Naive thymus-derived CD4-positive, alpha-beta T cell (primary cell): Measurements from ENCODE around the gene DHRS4L2. TPM values are rescaled to one million over a fixed set of nuclear protein-coding genes. Genes with fewer than 3 reads are reported as not detected.
A peak's percentile ranks its signal among the peaks of the same experiment; 100 is the strongest.
"Not testable (repeated sequence)": the region's sequence is repeated elsewhere in the genome, so short reads cannot be mapped to it uniquely, and the experiment has no call there.

ENCODE experiments used
- ATAC-seq: fragments of 150-1000 bp; cut with Tn5 transposase; 2 replicates; pipeline ENCODE4 v1.10.0; 2021; ENCODE audit warnings: mild to moderate bottlenecking, moderate library complexity
- CTCF ChIA-PET: fragments of 350-600 bp; sonication (Branson Sonifier 250); formaldehyde crosslinking; loops from one replicate; lab custom pipeline; 2021; ENCODE audit warnings: antibody characterized with exemption; lab: Charles Lee
- POLR2A ChIA-PET: fragments of 350-600 bp; sonication (Branson Sonifier 250); formaldehyde crosslinking; loops from one replicate; lab custom pipeline; 2021; ENCODE audit warnings: antibody characterized with exemption, inconsistent platforms; lab: Charles Lee
- DNase-seq, 9 donors: peaks; one replicate each; pipeline versions ENCODE4 v3.0.0 to v3.0.0-alpha.2; 2020 to 2022; ENCODE audit warnings: mixed read lengths in 1 of 9
- H3K27ac ChIP-seq: one replicate; pipeline ENCODE4 v1.7.0; 2013; ENCODE audit warnings: mild to moderate bottlenecking, low read depth, low read length, moderate library complexity
- H3K27me3 ChIP-seq, 2 donors: one replicate each; pipeline ENCODE4 v1.7.0; 2013; ENCODE audit warnings: low read length in 2 of 2, mild to moderate bottlenecking in 2 of 2, moderate library complexity in 2 of 2; ENCODE audit not compliant: control insufficient read depth in 2 of 2, insufficient read depth in 2 of 2
- H3K36me3 ChIP-seq, 3 experiments: 1 replicate in 2 of 3; 2 replicates in 1 of 3; pipeline ENCODE4 v1.7.0; 2013; ENCODE audit warnings: low read length in 3 of 3, mild to moderate bottlenecking in 3 of 3, moderate library complexity in 1 of 3; ENCODE audit not compliant: insufficient read depth in 3 of 3, control insufficient read depth in 2 of 3
- H3K4me1 ChIP-seq, 2 donors: one replicate each; pipeline ENCODE4 v1.7.0; 2013; ENCODE audit warnings: low read length in 2 of 2, mild to moderate bottlenecking in 2 of 2, moderate library complexity in 1 of 2; ENCODE audit not compliant: control insufficient read depth in 2 of 2, insufficient read depth in 2 of 2
- H3K4me3 ChIP-seq: 2 replicates; pipeline ENCODE4 v1.7.0; 2013; ENCODE audit warnings: mild to moderate bottlenecking, low read length
- H3K9me3 ChIP-seq, 3 experiments: 1 replicate in 2 of 3; 2 replicates in 1 of 3; pipeline ENCODE4 v1.7.0; 2013; ENCODE audit warnings: low read length in 3 of 3; ENCODE audit not compliant: control insufficient read depth in 2 of 3
- H3K27ac Mint-ChIP-seq, 9 donors: one replicate each; pipeline ENCODE4 v1.8.0; 2020 to 2022; ENCODE audit warnings: mixed read lengths in 9 of 9, mild to moderate bottlenecking in 8 of 9, moderate library complexity in 5 of 9, inconsistent platforms in 2 of 9
- H3K27me3 Mint-ChIP-seq, 5 donors: one replicate each; pipeline ENCODE4 v1.8.0; 2021 to 2022; ENCODE audit warnings: mixed read lengths in 5 of 5, mild to moderate bottlenecking in 1 of 5
- H3K36me3 Mint-ChIP-seq, 5 donors: one replicate each; pipeline ENCODE4 v1.8.0; 2020 to 2022; ENCODE audit warnings: mixed read lengths in 5 of 5, mild to moderate bottlenecking in 3 of 5, inconsistent platforms in 1 of 5
- H3K4me1 Mint-ChIP-seq, 7 donors: one replicate each; pipeline ENCODE4 v1.8.0; 2020 to 2022; ENCODE audit warnings: mixed read lengths in 7 of 7, mild to moderate bottlenecking in 3 of 7, inconsistent platforms in 1 of 7
- H3K4me3 Mint-ChIP-seq, 10 donors: one replicate each; pipeline ENCODE4 v1.8.0; 2020 to 2022; ENCODE audit warnings: mild to moderate bottlenecking in 10 of 10, mixed read lengths in 10 of 10, moderate library complexity in 6 of 10, inconsistent platforms in 2 of 10
- H3K9me3 Mint-ChIP-seq, 11 donors: one replicate each; pipeline ENCODE4 v1.8.0; 2020 to 2022; ENCODE audit warnings: mixed read lengths in 11 of 11, mild to moderate bottlenecking in 4 of 11, inconsistent platforms in 1 of 11, moderate library complexity in 1 of 11
- intact Hi-C, 2 donors: fragments of 100-400 bp; cut with micrococcal nuclease; formaldehyde crosslinking; loops; one replicate each; pipeline ENCODE4 v1.15.1; 2023
- polyA plus RNA-seq, 2 donors: library from polyadenylated mRNA; unstranded; fragments of 300-500 nt; fragmentation: Illumina TruSeq; gene quantifications; one replicate each; pipeline ENCODE4 v1.2.3, GENCODE V29; 2021
- total RNA-seq, 6 experiments: library from RNA in 5 of 6; stranded (reverse) in 5 of 6; gene quantifications; 1 replicate in 5 of 6; 2 replicates in 1 of 6; pipeline ENCODE4 v1.2.3 and lab custom pipeline; 2021 to 2026

The DHRS4L2 gene
- total and polyA plus RNA-seq, 7 experiments from 2014 or later, result 11.0 to 25.7 (median 16.8) TPM

DNA sequence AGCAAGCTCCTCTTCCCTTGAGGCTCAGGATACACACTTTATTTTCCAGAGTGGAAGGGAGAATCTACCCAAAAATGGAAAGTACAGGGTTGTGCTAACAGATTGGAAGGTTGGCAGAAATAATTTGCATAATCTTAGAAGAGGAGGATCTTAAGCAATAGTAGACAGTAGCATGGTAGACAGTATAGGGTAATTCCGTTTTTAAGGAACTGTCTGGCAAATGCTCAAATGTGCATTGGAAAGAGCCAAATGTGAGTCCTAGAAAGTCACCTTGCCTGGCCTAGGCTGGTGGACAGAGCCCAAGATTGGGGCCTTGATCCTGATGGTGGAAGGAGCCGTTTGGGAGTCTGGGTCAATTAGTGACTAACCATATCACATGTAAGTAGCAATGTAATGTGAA is 50.0 kb downstream of the DHRS4L2 start:
- ATAC-seq, result no peak
- H3K27me3 Mint-ChIP-seq, result peaks cover 0 to 10% (median 0%) of the 10 kb centered on the region in 5 donors
- CTCF ChIA-PET, result interaction anchor here (1.0 to 1.4 kb wide), 2 partner anchors 70 to 406 kb away, joined by 4 to 5 read pairs; no protein-coding TSS in a partner anchor

DNA sequence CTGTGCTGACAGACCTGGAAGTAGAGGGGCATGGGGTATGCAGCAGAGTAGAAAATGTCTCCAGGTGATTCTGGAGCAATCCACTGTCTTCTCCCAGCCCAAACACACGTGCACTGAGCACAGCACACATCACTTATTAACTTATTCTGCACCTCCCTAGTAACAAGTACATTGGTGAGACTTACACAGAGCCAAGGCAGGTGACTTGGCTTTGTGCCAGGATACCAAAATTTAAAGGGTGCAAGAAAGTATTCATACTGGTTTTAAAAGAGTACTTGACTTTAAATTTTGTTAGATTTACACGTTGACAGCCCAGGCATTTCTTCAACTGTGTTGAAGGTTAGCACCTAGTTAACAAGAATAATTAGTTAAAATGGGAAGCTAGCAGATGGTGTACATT is 52.0 kb downstream of the DHRS4L2 start:
- Mint-ChIP-seq H3K4me1 (peaks cover 5 to 10% (median 9%) of the 10 kb centered on the region in 7 donors), H3K27me3 (peaks cover 0 to 15% (median 0%) of the 10 kb centered on the region in 5 donors), H3K36me3 (no peaks in the 10 kb centered on the region), H3K4me3 (no peak overlapping the region), H3K27ac (no peak overlapping the region), H3K9me3 (no peaks in the 10 kb centered on the region)
- Histone ChIP-seq H3K27ac (no peak overlapping the region), H3K4me1 (no peaks in the 10 kb centered on the region), H3K9me3 (no peaks in the 10 kb centered on the region), H3K36me3 (no peaks in the 10 kb centered on the region), H3K4me3 (no peak overlapping the region), H3K27me3 (no peaks in the 10 kb centered on the region)
- DNase-seq, result no peak
- no peak for ATAC-seq
- ChIA-PET POLR2A (no interaction called here), CTCF (interaction anchor here (0.9 kb wide), 2 partner anchors 11 to 50 kb away, joined by 3 to 4 read pairs; partner anchors contain the start of gene CARMIL3)
- intact Hi-C loops, result no loop called here

More for the DNA sequence above, 50.0 kb downstream of the DHRS4L2 start:
- Histone ChIP-seq H3K4me1 (no peaks in the 10 kb centered on the region), H3K9me3 (no peaks in the 10 kb centered on the region), H3K27ac (no peak overlapping the region), H3K4me3 (no peak overlapping the region), H3K27me3 (no peaks in the 10 kb centered on the region), H3K36me3 (no peaks in the 10 kb centered on the region)
- H3K36me3 Mint-ChIP-seq, result no peaks in the 10 kb centered on the region
- DNase-seq, result no peak
- POLR2A ChIA-PET, result no interaction called here
- H3K4me3 Mint-ChIP-seq, result no peak overlapping the region
- H3K4me1 Mint-ChIP-seq, result peaks cover 6 to 16% (median 10%) of the 10 kb centered on the region in 7 donors
- intact Hi-C loops, result loop anchor here in 1 of 2 donors (5.0 kb wide), 1 partner anchor 51 kb away; the partner anchor contains the start of gene DHRS4L2
- H3K9me3 Mint-ChIP-seq, result no peaks in the 10 kb centered on the region
- H3K27ac Mint-ChIP-seq, result no peak overlapping the region

DNA sequence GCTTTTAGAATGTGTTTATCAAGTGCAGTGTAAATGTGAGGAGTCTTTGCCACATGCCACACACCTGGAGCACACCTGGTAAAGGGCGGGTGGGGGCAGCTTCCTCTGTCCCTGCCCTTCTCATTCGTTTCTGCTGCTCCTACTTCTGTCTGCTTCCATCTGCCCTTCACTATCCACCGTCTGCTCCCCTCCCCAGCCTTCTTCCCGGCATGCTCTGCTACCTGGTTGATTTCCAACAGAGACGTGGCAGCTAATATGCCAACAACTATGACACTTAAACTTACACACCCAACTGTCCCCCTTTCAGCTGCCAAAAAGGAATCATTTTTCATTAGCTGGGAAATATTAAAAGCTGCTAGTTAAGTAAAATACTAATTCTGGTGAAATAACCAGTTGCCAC is 54.0 kb downstream of the DHRS4L2 start:
- Mint-ChIP-seq H3K27ac (no peak overlapping the region), H3K9me3 (no peaks in the 10 kb centered on the region), H3K27me3 (peaks cover 0 to 22% (median 0%) of the 10 kb centered on the region in 5 donors), H3K36me3 (no peaks in the 10 kb centered on the region), H3K4me1 (no peaks in the 10 kb centered on the region), H3K4me3 (no peak overlapping the region)
- H3K27ac ChIP-seq, result no peak overlapping the region
- ATAC-seq (no peak), DNase-seq (no peak)
- H3K4me3 ChIP-seq, result no peak overlapping the region
- POLR2A ChIA-PET, result interaction anchor here (0.7 kb wide), 1 partner anchor 35 kb away, joined by 3 read pairs; no protein-coding TSS in a partner anchor
- CTCF ChIA-PET, result interaction anchor here (1.2 to 1.3 kb wide), 2 partner anchors 38 to 66 kb away, joined by 3 to 4 read pairs; no protein-coding TSS in a partner anchor
- H3K36me3 ChIP-seq, result no peaks in the 10 kb centered on the region
- H3K9me3 ChIP-seq, result no peaks in the 10 kb centered on the region
- intact Hi-C loops, result no loop called here
- no peaks in the 10 kb centered on the region for H3K4me1 ChIP-seq
- H3K27me3 ChIP-seq, result no peaks in the 10 kb centered on the region

DNA sequence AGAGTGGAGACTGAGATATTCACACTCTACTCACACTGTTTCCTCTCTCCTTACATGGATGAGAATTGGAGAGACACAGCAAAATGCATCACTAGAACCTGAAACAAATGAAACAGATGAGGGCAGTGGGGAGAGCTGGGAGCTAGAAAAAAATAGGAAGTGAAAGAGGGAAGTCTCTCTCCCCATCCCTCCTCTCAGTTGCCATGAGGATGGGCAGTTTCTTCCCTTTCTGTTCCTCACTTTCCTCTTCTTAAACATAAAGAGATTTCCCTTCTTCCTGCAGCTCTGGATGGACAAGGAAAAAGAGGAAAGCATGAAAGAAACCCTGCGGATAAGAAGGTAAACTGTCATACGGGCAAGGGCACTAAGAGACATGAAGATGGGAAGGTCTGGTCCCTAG is 60.3 kb downstream of the DHRS4L2 start:
- peak overlapping the region in 1 of 10 donors; percentile 25 for H3K4me3 Mint-ChIP-seq
- DNase-seq, H3K36me3 Mint-ChIP-seq, H3K4me3 ChIP-seq, H3K36me3 ChIP-seq, H3K27ac ChIP-seq, POLR2A ChIA-PET, H3K27ac Mint-ChIP-seq, H3K27me3 ChIP-seq, H3K4me1 ChIP-seq, H3K9me3 ChIP-seq, H3K9me3 Mint-ChIP-seq, intact Hi-C loops: not testable (repeated sequence)
- peak; percentile 36 for ATAC-seq
- H3K27me3 Mint-ChIP-seq, result peaks cover 12 to 50% (median 19%) of the 10 kb centered on the region in 5 donors
- CTCF ChIA-PET, result interaction anchor here (1.4 kb wide), 1 partner anchor 43 kb away, joined by 4 read pairs; no protein-coding TSS in a partner anchor
- peaks cover 8 to 17% (median 14%) of the 10 kb centered on the region in 7 donors for H3K4me1 Mint-ChIP-seq

DNA sequence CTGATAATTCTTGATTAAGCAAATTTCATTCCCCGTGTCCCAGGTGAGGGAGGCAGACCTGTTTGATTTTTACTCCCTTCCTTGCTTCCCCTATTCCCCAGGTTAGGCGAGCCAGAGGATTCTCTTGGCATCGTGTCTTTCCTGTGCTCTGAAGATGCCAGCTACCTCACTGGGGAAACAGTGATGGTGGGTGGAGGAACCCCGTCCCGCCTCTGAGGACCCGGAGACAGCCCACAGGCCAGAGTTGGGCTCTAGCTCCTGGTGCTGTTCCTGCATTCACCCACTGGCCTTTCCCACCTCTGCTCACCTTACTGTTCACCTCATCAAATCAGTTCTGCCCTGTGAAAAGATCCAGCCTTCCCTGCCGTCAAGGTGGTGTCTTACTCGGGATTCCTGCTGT is 62.0 kb downstream of the DHRS4L2 start:
- ATAC-seq, H3K9me3 ChIP-seq, H3K27me3 ChIP-seq, H3K9me3 Mint-ChIP-seq, H3K36me3 Mint-ChIP-seq, H3K4me1 ChIP-seq, H3K36me3 ChIP-seq, H3K27ac ChIP-seq, H3K4me3 ChIP-seq, intact Hi-C loops, DNase-seq: not testable (repeated sequence)
- H3K4me3 Mint-ChIP-seq, result peak overlapping the region; percentile 81 to 91 (median 87)
- H3K4me1 Mint-ChIP-seq, result peaks cover 8 to 17% (median 14%) of the 10 kb centered on the region in 7 donors
- H3K27ac Mint-ChIP-seq, result peak overlapping the region in 1 of 9 donors; percentile 53
- H3K27me3 Mint-ChIP-seq, result peaks cover 12 to 48% (median 19%) of the 10 kb centered on the region in 5 donors
- ChIA-PET CTCF (interaction anchor here (0.8 kb wide), 1 partner anchor 8 kb away, joined by 3 read pairs; no protein-coding TSS in a partner anchor), POLR2A (interaction anchor here (1.8 to 2.8 kb wide), 3 partner anchors 31 to 63 kb away, joined by 7 to 11 read pairs (median 10); partner anchors contain the start of genes DCAF11 and NRL)

DNA sequence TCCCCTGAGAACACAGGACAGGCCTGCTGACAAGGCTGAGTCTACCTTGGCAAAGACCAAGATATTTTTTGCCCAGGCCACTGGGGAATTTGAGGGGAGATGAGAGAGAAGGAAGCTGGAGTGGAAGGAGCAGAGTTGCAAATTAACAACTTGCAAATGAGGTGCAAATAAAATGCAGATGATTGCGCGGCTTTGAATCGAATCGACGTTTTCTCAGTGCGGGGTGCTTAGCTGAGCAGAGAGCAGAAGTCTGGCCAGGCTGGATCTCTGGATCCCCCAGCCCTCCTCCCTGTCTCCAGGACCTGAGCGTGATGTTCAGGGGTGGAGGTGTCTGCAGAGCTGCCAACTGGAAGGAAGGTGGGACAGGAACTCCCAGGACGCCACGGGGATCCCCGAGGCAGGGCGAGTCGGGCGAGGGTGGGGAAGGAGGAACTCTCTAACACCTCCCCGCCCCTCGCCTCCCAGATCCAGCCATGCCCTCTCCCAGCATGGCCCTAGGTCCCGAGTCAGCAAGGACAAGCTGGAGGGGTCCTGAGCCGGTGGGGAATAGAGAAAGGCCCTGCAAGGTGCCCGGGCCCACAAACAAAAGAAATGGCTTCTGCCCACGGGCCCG is 62.6 kb downstream of the DHRS4L2 start:
- H3K9me3 Mint-ChIP-seq, result no peaks in the 10 kb centered on the region
- H3K4me1 Mint-ChIP-seq, result peaks cover 8 to 17% (median 14%) of the 10 kb centered on the region in 7 donors
- CTCF ChIA-PET, result interaction anchor here (0.6 to 8.4 kb wide), 3 partner anchors 10 to 54 kb away, joined by 3 to 246 read pairs (median 3); no protein-coding TSS in a partner anchor

More for the DNA sequence above, 62.6 kb downstream of the DHRS4L2 start:
- Mint-ChIP-seq H3K27me3 (peaks cover 12 to 47% (median 19%) of the 10 kb centered on the region in 5 donors), H3K27ac (peak overlapping the region in 4 of 9 donors; percentile 45 to 60 (median 56)), H3K36me3 (peaks cover 0 to 1% (median 0%) of the 10 kb centered on the region in 5 donors), H3K4me3 (peak overlapping the region; percentile 81 to 91 (median 87))
- POLR2A ChIA-PET, result interaction anchor here (0.8 to 2.8 kb wide), 8 partner anchors 30 to 380 kb away, joined by 3 to 11 read pairs (median 4); partner anchors contain the start of genes DCAF11, EMC9, NRL and PCK2
- DNase-seq (peak in 2 of 9 donors; percentile 4 to 5), ATAC-seq (no peak)
- H3K4me3 ChIP-seq, result peak overlapping the region; percentile 63
- intact Hi-C loops, result no loop called here
- no peaks in the 10 kb centered on the region for H3K27me3 ChIP-seq
- H3K4me1 ChIP-seq, result peaks cover 0 to 8% of the 10 kb centered on the region in 2 donors
- no peaks in the 10 kb centered on the region for H3K9me3 ChIP-seq
- H3K27ac ChIP-seq, result peak overlapping the region; percentile 53
- no peaks in the 10 kb centered on the region for H3K36me3 ChIP-seq
